Fibroblast of villous mesenchyme (primary cell): ENCODE results near the gene LEMD3. TPM values are rescaled to one million over a fixed set of nuclear protein-coding genes. Genes with fewer than 3 reads are reported as not detected.

Source experiments
- DNase-seq: peaks from one replicate; pipeline ENCODE4 v3.0.0-alpha.2; 2010; ENCODE audit warnings: low read depth
- H3K4me3 ChIP-seq: 2 replicates; pipeline ENCODE4 v1.5.1; 2011; ENCODE audit warnings: low read depth, mild to moderate bottlenecking, low read length
- CTCF ChIP-seq: IDR thresholded peaks from 2 replicates; pipeline ENCODE4 v1.5.1; 2012; ENCODE audit warnings: low read depth, mild to moderate bottlenecking, low read length; ENCODE audit not compliant: insufficient read depth
- total RNA-seq: library from RNA; depleted of rRNA; stranded (reverse); fragments of >200 nt; gene quantifications from 2 replicates; pipeline ENCODE4 v1.2.3, GENCODE V29; 2012

Gene LEMD3
- total RNA-seq, 1 donor, result 32.0 TPM

GRCh38 chr12:65252515-65252914 lies 83.1 kb downstream of the LEMD3 start:
- no peak for DNase-seq
- TF ChIP-seq CTCF, result no peak
- no peak overlapping the region for H3K4me3 ChIP-seq

- no peak for DNase-seq
- TF ChIP-seq CTCF, result no peak
- no peak overlapping the region for H3K4me3 ChIP-seq
Observed at GRCh38 chr12:65257986-65258385, 88.6 kb downstream of the LEMD3 start.

- no peak for TF ChIP-seq CTCF
- H3K4me3 ChIP-seq, result no peak overlapping the region
- no peak for DNase-seq
Observed at GRCh38 chr12:65259501-65259900, 90.1 kb downstream of the LEMD3 start.

- TF ChIP-seq CTCF, result no peak
- DNase-seq, result no peak
- H3K4me3 ChIP-seq, result no peak overlapping the region
Observed at GRCh38 chr12:65263777-65264176, 94.4 kb downstream of the LEMD3 start.

GRCh38 chr12:65266408-65266807 lies 97.0 kb downstream of the LEMD3 start:
- no peak for DNase-seq
- TF ChIP-seq CTCF, result no peak
- no peak overlapping the region for H3K4me3 ChIP-seq

GRCh38 chr12:65269603-65270002 lies 100.2 kb downstream of the LEMD3 start:
- no peak for DNase-seq
- TF ChIP-seq CTCF, result no peak
- H3K4me3 ChIP-seq, result no peak overlapping the region

GRCh38 chr12:65274602-65275272 lies 105.4 kb downstream of the LEMD3 start:
- TF ChIP-seq CTCF, result no peak
- no peak for DNase-seq
- no peak overlapping the region for H3K4me3 ChIP-seq
